Progenitor cell of endocrine pancreas (in vitro differentiated cells): Measurements from ENCODE around the gene FN1. TPM values are rescaled to one million over a fixed set of nuclear protein-coding genes. Genes with fewer than 3 reads are reported as not detected.

Experiments
- DNase-seq: peaks from one replicate; pipeline ENCODE4 v3.0.0; 2021; ENCODE audit warnings: low spot score; ENCODE audit not compliant: unreplicated experiment
- H3K27ac Mint-ChIP-seq: 2 replicates; pipeline ENCODE4 v1.8.0; 2021; ENCODE audit warnings: mild to moderate bottlenecking, moderate library complexity, mixed read lengths
- H3K27me3 Mint-ChIP-seq: 2 replicates; pipeline ENCODE4 v1.8.0; 2021; ENCODE audit warnings: mixed read lengths
- H3K36me3 Mint-ChIP-seq: 2 replicates; pipeline ENCODE4 v1.8.0; 2022; ENCODE audit warnings: mixed read lengths; ENCODE audit not compliant: insufficient read depth
- H3K4me1 Mint-ChIP-seq: 2 replicates; pipeline ENCODE4 v1.8.0; 2021; ENCODE audit warnings: low read depth, mixed read lengths
- H3K4me3 Mint-ChIP-seq: 2 replicates; pipeline ENCODE4 v1.8.0; 2021; ENCODE audit warnings: low read depth, mild to moderate bottlenecking, moderate library complexity, mixed read lengths
- H3K9me3 Mint-ChIP-seq: 2 replicates; pipeline ENCODE4 v1.8.0; 2021; ENCODE audit warnings: low read depth, mixed read lengths
- CTCF ChIP-seq: fragments of 200-600 bp; sonication (generic); IDR thresholded peaks from one replicate; pipeline ENCODE4 v1.5.0; 2021; ENCODE audit warnings: antibody characterized with exemption, mild to moderate bottlenecking; ENCODE audit not compliant: unreplicated experiment
- total RNA-seq: library from RNA; stranded (reverse); gene quantifications from 2 replicates; pipeline ENCODE4 v1.2.1, GENCODE V29; 2021

The FN1 gene
- total RNA-seq, 1 donor from 2014 or later, result 2,744 TPM

GRCh38 chr2:215370112-215370965, 65.5 kb downstream of the FN1 start:
- Mint-ChIP-seq H3K9me3 (no peaks in the 10 kb centered on the region), H3K27ac (peak overlapping the region; percentile 91), H3K4me1 (peaks cover 20% of the 10 kb centered on the region), H3K4me3 (no peak overlapping the region), H3K36me3 (peaks cover 62% of the 10 kb centered on the region), H3K27me3 (no peaks in the 10 kb centered on the region)
- DNase-seq, result no peak
- no peak for TF ChIP-seq CTCF

GRCh38 chr2:215369181-215369760, 66.6 kb downstream of the FN1 start:
- H3K36me3 Mint-ChIP-seq, result peaks cover 63% of the 10 kb centered on the region
- no peak for TF ChIP-seq CTCF
- H3K27ac Mint-ChIP-seq, result peak overlapping the region; percentile 67

GRCh38 chr2:215368493-215368809, 67.4 kb downstream of the FN1 start:
- Mint-ChIP-seq H3K27ac (no peak overlapping the region), H3K27me3 (no peaks in the 10 kb centered on the region), H3K36me3 (peaks cover 65% of the 10 kb centered on the region), H3K4me3 (no peak overlapping the region), H3K9me3 (no peaks in the 10 kb centered on the region), H3K4me1 (peaks cover 20% of the 10 kb centered on the region)
- no peak for TF ChIP-seq CTCF
- no peak for DNase-seq

More at GRCh38 chr2:215369181-215369760, 66.6 kb downstream of the FN1 start:
- Mint-ChIP-seq H3K27me3 (no peaks in the 10 kb centered on the region), H3K4me1 (peaks cover 20% of the 10 kb centered on the region), H3K4me3 (no peak overlapping the region), H3K9me3 (no peaks in the 10 kb centered on the region)
- no peak for DNase-seq

GRCh38 chr2:215367662-215368492, 68.0 kb downstream of the FN1 start:
- no peak for TF ChIP-seq CTCF
- peak overlapping the region; percentile 72 for H3K27ac Mint-ChIP-seq

GRCh38 chr2:215366440-215367032, 69.3 kb downstream of the FN1 start:
- no peaks in the 10 kb centered on the region for H3K27me3 Mint-ChIP-seq
- H3K4me1 Mint-ChIP-seq, result peaks cover 20% of the 10 kb centered on the region
- H3K9me3 Mint-ChIP-seq, result no peaks in the 10 kb centered on the region
- H3K36me3 Mint-ChIP-seq, result peaks cover 68% of the 10 kb centered on the region
- no peak for TF ChIP-seq CTCF
- no peak for DNase-seq
- no peak overlapping the region for H3K27ac Mint-ChIP-seq
- H3K4me3 Mint-ChIP-seq, result no peak overlapping the region

More at GRCh38 chr2:215367662-215368492, 68.0 kb downstream of the FN1 start:
- H3K4me3 Mint-ChIP-seq, result no peak overlapping the region
- peaks cover 20% of the 10 kb centered on the region for H3K4me1 Mint-ChIP-seq
- peaks cover 67% of the 10 kb centered on the region for H3K36me3 Mint-ChIP-seq
- H3K9me3 Mint-ChIP-seq, result no peaks in the 10 kb centered on the region
- DNase-seq, result no peak
- H3K27me3 Mint-ChIP-seq, result no peaks in the 10 kb centered on the region
